Measurements from ENCODE around the gene DEFB128.

The DEFB128 gene

GRCh38 chr20:145877-146276 lies 43.6 kb downstream of the DEFB128 start:
- DNase-seq = no peak

GRCh38 chr20:142290-142689 lies 47.2 kb downstream of the DEFB128 start, which contains the start of gene DEFB126:
TSS of gene DEFB126 (plus strand) at chr20:142590. CDS start at chr20:142629, 39 bp downstream.
- no peak for DNase-seq

Data from NCI-H1417 treated with DMSO at 0.1 percent for 48 hours (cell line).